H1 (cell line): ENCODE measurements around the gene CBL. TPM values are rescaled to one million over a fixed set of nuclear protein-coding genes. Genes with fewer than 3 reads are reported as not detected.

Source experiments
- CTCF ChIA-PET: fragments of 300-600 bp; sonication (Branson Sonifier 250); formaldehyde crosslinking; loops from one replicate; lab custom pipeline; 2021; ENCODE audit not compliant: partially characterized antibody; lab: Charles Lee
- POLR2A ChIA-PET: fragments of 300-600 bp; sonication (Branson Sonifier 250); formaldehyde crosslinking; loops from one replicate; lab custom pipeline; 2021; ENCODE audit warnings: inconsistent platforms; ENCODE audit not compliant: partially characterized antibody; lab: Charles Lee
- DNase-seq, 2 experiments: peaks; one replicate each; pipeline versions ENCODE4 v3.0.0 to v3.0.0-alpha.2; 2010 to 2022; ENCODE audit warnings: low spot score in 2 of 2, low read depth in 1 of 2, mixed read lengths in 1 of 2
- FAIRE-seq: peaks from 2 replicates; lab custom pipeline; 2011; peaks lifted over from hg19 to GRCh38; lab: Jason Lieb, UNC
- H2AFZ ChIP-seq: 2 replicates; pipeline ENCODE4 v1.8.1; 2012; ENCODE audit warnings: low read length, inconsistent platforms
- H2AK5ac ChIP-seq: 2 replicates; pipeline ENCODE4 v1.6.1; 2013; ENCODE audit warnings: low read depth, low read length
- H2BK120ac ChIP-seq: replicated peaks from 2 replicates; pipeline ENCODE3; 2013; ENCODE audit warnings: low read depth, low read length, inconsistent platforms
- H2BK12ac ChIP-seq: 2 replicates; pipeline ENCODE4 v1.6.1; 2013; ENCODE audit warnings: low read depth, low read length
- H2BK15ac ChIP-seq: 2 replicates; pipeline ENCODE4 v1.6.1; 2013; ENCODE audit warnings: low read length
- H2BK20ac ChIP-seq: 2 replicates; pipeline ENCODE4 v1.6.1; 2013; ENCODE audit warnings: low read length
- H2BK5ac ChIP-seq: 2 replicates; pipeline ENCODE4 v1.6.1; 2013; ENCODE audit warnings: low read depth, low read length
- H3K14ac ChIP-seq: 2 replicates; pipeline ENCODE4 v1.6.1; 2013; ENCODE audit warnings: inconsistent platforms; ENCODE audit not compliant: insufficient read length
- H3K18ac ChIP-seq: 2 replicates; pipeline ENCODE4 v1.6.1; 2013; ENCODE audit warnings: low read length; ENCODE audit errors: extremely low read depth
- H3K23ac ChIP-seq: 2 replicates; pipeline ENCODE4 v1.6.1; 2013; ENCODE audit warnings: inconsistent platforms; ENCODE audit not compliant: insufficient read length
- H3K23me2 ChIP-seq: 2 replicates; pipeline ENCODE4 v1.6.1; 2013; ENCODE audit warnings: low read depth, low read length
- H3K27ac ChIP-seq: 2 replicates; pipeline ENCODE4 v1.6.1; 2011; ENCODE audit warnings: low read depth, low read length, inconsistent platforms
- H3K27me3 ChIP-seq, 4 experiments: replicated peaks in 1 of 4; 1 replicate in 1 of 4; 2 replicates in 3 of 4; pipeline versions ENCODE4 v1.6.1 to v1.8.1; 2011 to 2013; ENCODE audit warnings: low read length in 3 of 4, mild to moderate bottlenecking in 3 of 4, inconsistent platforms in 2 of 4, mixed read lengths in 2 of 4, moderate library complexity in 1 of 4; ENCODE audit not compliant: control insufficient read depth in 3 of 4, insufficient read depth in 3 of 4; ENCODE audit errors: extremely low read depth in 1 of 4
- H3K36me3 ChIP-seq, 4 experiments: 2 replicates each; pipeline versions ENCODE4 v1.6.1 to v1.8.1; 2011 to 2013; ENCODE audit warnings: mild to moderate bottlenecking in 4 of 4, low read length in 3 of 4, moderate library complexity in 2 of 4, control low read depth in 1 of 4, inconsistent platforms in 1 of 4; ENCODE audit not compliant: insufficient read depth in 4 of 4, control insufficient read depth in 2 of 4
- H3K4ac ChIP-seq: replicated peaks from 2 replicates; pipeline ENCODE3; 2013; ENCODE audit warnings: low read length, low read depth, mixed read lengths, inconsistent platforms; ENCODE audit not compliant: insufficient read length
- H3K4me1 ChIP-seq, 4 experiments: replicated peaks in 1 of 4; 1 replicate in 1 of 4; 2 replicates in 3 of 4; pipeline versions ENCODE4 v1.6.1 to v1.8.1; 2011 to 2013; ENCODE audit warnings: low read length in 3 of 4, inconsistent platforms in 2 of 4, mixed read lengths in 1 of 4; ENCODE audit not compliant: insufficient read depth in 4 of 4, control insufficient read depth in 3 of 4
- H3K4me2 ChIP-seq, 2 experiments: 2 replicates each; pipeline versions ENCODE4 v1.6.1 to v1.8.1; 2011 to 2013; ENCODE audit warnings: low read depth in 2 of 2, low read length in 2 of 2, control low read depth in 1 of 2, inconsistent platforms in 1 of 2, mild to moderate bottlenecking in 1 of 2; ENCODE audit not compliant: insufficient read depth in 1 of 2
- H3K4me3 ChIP-seq, 4 experiments: fragments of 200-600, 300-600 bp in 1 of 4; sonication (generic), shearing (Covaris generic), sonication (Bioruptor Twin) in 1 of 4; 2 replicates each; pipeline versions ENCODE4 v1.5.1 to v1.8.1; 2011 to 2016; ENCODE audit warnings: low read length in 4 of 4, low read depth in 3 of 4, control low read depth in 2 of 4, inconsistent platforms in 2 of 4, mild to moderate bottlenecking in 2 of 4, mixed read lengths in 1 of 4, moderate library complexity in 1 of 4; ENCODE audit not compliant: insufficient read depth in 2 of 4; ENCODE audit errors: extremely low read depth in 1 of 4
- H3K56ac ChIP-seq: replicated peaks from 2 replicates; pipeline ENCODE3; 2013; ENCODE audit warnings: low read depth, mild to moderate bottlenecking, mixed read lengths, low read length, inconsistent platforms; ENCODE audit not compliant: insufficient read length
- H3K79me1 ChIP-seq: 2 replicates; pipeline ENCODE4 v1.6.1; 2013; ENCODE audit warnings: low read depth, low read length, control low read depth
- H3K79me2 ChIP-seq, 2 experiments: 2 replicates each; pipeline versions ENCODE4 v1.6.1 to v1.8.1; 2012 to 2013; ENCODE audit warnings: low read length in 2 of 2, mild to moderate bottlenecking in 2 of 2, inconsistent platforms in 1 of 2; ENCODE audit not compliant: insufficient read depth in 2 of 2, control insufficient read depth in 1 of 2
- H3K9ac ChIP-seq, 4 experiments: replicated peaks in 1 of 4; 1 replicate in 1 of 4; 2 replicates in 3 of 4; pipeline versions ENCODE4 v1.6.1 to v1.8.1; 2011 to 2013; ENCODE audit warnings: low read depth in 3 of 4, low read length in 3 of 4, control low read depth in 2 of 4, mild to moderate bottlenecking in 2 of 4, moderate library complexity in 2 of 4, inconsistent platforms in 1 of 4; ENCODE audit errors: extremely low read depth in 1 of 4
- H3K9me3 ChIP-seq, 2 experiments: 2 replicates each; pipeline versions ENCODE4 v1.6.1 to v1.8.1; 2012 to 2013; ENCODE audit warnings: mild to moderate bottlenecking in 2 of 2, moderate library complexity in 2 of 2, control low read depth in 1 of 2, inconsistent platforms in 1 of 2, low read depth in 1 of 2, low read length in 1 of 2, mixed read lengths in 1 of 2; ENCODE audit not compliant: insufficient read depth in 2 of 2
- H4K20me1 ChIP-seq, 2 experiments: replicated peaks in 1 of 2; 2 replicates each; pipeline versions ENCODE3 to v1.8.1; 2011 to 2013; ENCODE audit warnings: inconsistent platforms in 2 of 2, low read length in 2 of 2, mild to moderate bottlenecking in 1 of 2; ENCODE audit not compliant: insufficient read depth in 2 of 2, control insufficient read depth in 1 of 2
- H4K5ac ChIP-seq: 2 replicates; pipeline ENCODE4 v1.6.1; 2013; ENCODE audit warnings: low read length, low read depth, mixed read lengths, inconsistent platforms; ENCODE audit not compliant: insufficient read length
- H4K8ac ChIP-seq: 2 replicates; pipeline ENCODE4 v1.8.0; 2013; ENCODE audit warnings: mild to moderate bottlenecking, moderate library complexity, low read length, inconsistent platforms; ENCODE audit not compliant: insufficient read depth; ENCODE audit errors: extremely low read depth
- H4K91ac ChIP-seq: replicated peaks from 2 replicates; pipeline ENCODE3; 2013; ENCODE audit warnings: low read length, mixed read lengths, inconsistent platforms; ENCODE audit not compliant: insufficient read length
- ASH2L ChIP-seq: fragments of 200-600, 300-600 bp; sonication (generic); IDR thresholded peaks from one replicate; pipeline ENCODE4 v1.7.1; 2017; ENCODE audit warnings: low read length
- GTF2F1 ChIP-seq: IDR thresholded peaks from 2 replicates; pipeline ENCODE4 v1.6.1; 2012; ENCODE audit warnings: low read depth, low read length, improper control_type of control experiment, borderline replicate concordance
- HDAC6 ChIP-seq: IDR thresholded peaks from one replicate; pipeline ENCODE4 v1.7.1; 2012; ENCODE audit warnings: low read depth, mild to moderate bottlenecking, inconsistent platforms, low read length, moderate library complexity
- WGBS, 2 experiments: shearing (Covaris generic) in 1 of 2; methylation state at CpG; one replicate each; pipeline versions ENCODE4 v1.1.6 to v1.1.7; 2013 to 2015; ENCODE audit warnings: low lambda C conversion rate in 2 of 2, mixed read lengths in 2 of 2, inconsistent platforms in 1 of 2, low coverage in 1 of 2, missing lambda C conversion rate in 1 of 2; ENCODE audit not compliant: insufficient replicate concordance in 2 of 2, insufficient coverage in 1 of 2, insufficient read length in 1 of 2; ENCODE audit errors: extremely low coverage in 1 of 2, missing lambda C conversion rate in 1 of 2; 5-methylcytosine and 5-hydroxymethylcytosine counted together
- polyA plus RNA-seq, 7 experiments: library from polyadenylated mRNA; depleted of rRNA in 3 of 7; stranded (reverse) in 5 of 7; unstranded in 2 of 7; fragments of >200 nt in 5 of 7; fragments of 200-250 nt in 2 of 7; gene quantifications; 1 replicate in 5 of 7; 2 replicates in 1 of 7; 4 replicates in 1 of 7; pipeline versions ENCODE4 v1.2.1 to v1.2.3, GENCODE V29; 2011 to 2013; ENCODE audit warnings: missing spikeins in 2 of 7, mixed read lengths in 2 of 7
- total RNA-seq: library from RNA; stranded (reverse); fragmentation: NEBNext Ultra II Directional; extraction: Animal tissue kit (Norgen Biotek cat#: 25700); gene quantifications from 2 replicates; pipeline ENCODE4 v1.2.1, GENCODE V29; 2021

The CBL gene
- total and polyA plus RNA-seq, 2 of the 8 experiments (the other 6 are each of a cell fraction or from before 2014, with no cell fraction given): 23.1 to 57.8 TPM

DNA sequence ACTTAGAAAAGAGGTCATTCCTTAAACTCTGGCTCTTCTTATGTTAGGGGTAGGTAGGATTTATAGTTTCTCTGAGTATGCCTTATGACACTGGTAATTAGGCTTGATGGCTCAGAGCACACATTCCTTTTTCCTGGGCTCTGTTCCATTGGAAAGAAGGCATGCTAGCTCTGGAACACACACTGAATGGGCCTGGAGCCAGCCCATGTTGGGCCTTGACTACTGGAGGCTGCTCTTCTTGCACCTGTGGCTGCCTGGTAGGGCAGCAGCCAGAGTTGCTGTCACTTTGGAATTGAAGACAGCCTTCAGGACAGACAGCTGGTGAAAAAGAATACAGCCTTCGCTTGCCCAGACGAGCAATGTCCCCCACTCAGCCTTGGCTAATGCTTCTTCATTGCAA lies 92.6 kb downstream of the CBL start:
- Histone ChIP-seq H3K36me3 (peaks cover 29 to 65% (median 55%) of the 10 kb centered on the region in 4 experiments), H4K91ac (no peak overlapping the region), H4K5ac (no peak overlapping the region), H2BK5ac (no peak overlapping the region), H2BK120ac (no peak overlapping the region), H2BK15ac (no peak overlapping the region), H3K9ac (no peak overlapping the region), H3K23ac (no peak overlapping the region), H3K4me1 (no peaks in the 10 kb centered on the region), H2AK5ac (no peak overlapping the region), H4K8ac (no peak overlapping the region), H3K4ac (no peak overlapping the region), H3K4me3 (no peak overlapping the region), H4K20me1 (peaks cover 3 to 6% of the 10 kb centered on the region in 2 experiments), H3K14ac (no peak overlapping the region), H3K27me3 (no peaks in the 10 kb centered on the region), H2AFZ (no peak overlapping the region), H2BK20ac (no peak overlapping the region), H3K27ac (no peak overlapping the region), H3K4me2 (no peak overlapping the region), H2BK12ac (no peak overlapping the region), H3K56ac (no peak overlapping the region), H3K79me1 (no peaks in the 10 kb centered on the region; the same call in 1 of the 2 replicates), H3K9me3 (no peaks in the 10 kb centered on the region), H3K18ac (no peak overlapping the region), H3K79me2 (no peaks in the 10 kb centered on the region), H3K23me2 (no peaks in the 10 kb centered on the region)
- 95% methylated on average over 2 of the region's 2 CpGs; no CpG with 5 or more reads in 1 of the 2 experiments for WGBS, 2 experiments
- ChIA-PET CTCF (interaction anchor here (1.1 to 2.8 kb wide), 5 partner anchors 9 to 369 kb away, joined by 3 to 16 read pairs (median 12); no protein-coding TSS in a partner anchor), POLR2A (no interaction called here)
- no peak for TF ChIP-seq ASH2L
- no peak for TF ChIP-seq GTF2F1
- no peak for TF ChIP-seq HDAC6
- DNase-seq (no peak), FAIRE-seq (no peak)
